Keratinocyte (primary cell): ENCODE results near the gene RPP14. TPM values are rescaled to one million over a fixed set of nuclear protein-coding genes. Genes with fewer than 3 reads are reported as not detected.
"Not testable (repeated sequence)": the region's sequence is repeated elsewhere in the genome, so short reads cannot be mapped to it uniquely, and the experiment has no call there.

Source experiments
- DNase-seq: peaks from one replicate; pipeline ENCODE4 v3.0.0-alpha.2; 2011; ENCODE audit warnings: low read depth, missing footprints, low spot score
- FAIRE-seq: peaks from 2 replicates; lab custom pipeline; 2011; peaks lifted over from hg19 to GRCh38; lab: Jason Lieb, UNC
- H2AFZ ChIP-seq: 2 replicates; pipeline ENCODE4 v1.6.0; 2012; ENCODE audit warnings: low read length, control low read depth, inconsistent platforms; ENCODE audit not compliant: control insufficient read depth
- H3K27ac ChIP-seq: 2 replicates; pipeline ENCODE4 v1.5.1; 2011; ENCODE audit warnings: low read length; ENCODE audit not compliant: control insufficient read depth, insufficient read depth
- H3K27me3 ChIP-seq: 3 replicates; pipeline ENCODE4 v1.6.0; 2011; ENCODE audit warnings: low read length; ENCODE audit not compliant: control insufficient read depth, insufficient read depth; ENCODE audit errors: extremely low read depth
- H3K36me3 ChIP-seq, 2 experiments: 2 replicates in 1 of 2; 3 replicates in 1 of 2; pipeline ENCODE4 v1.5.1; 2011; ENCODE audit warnings: low read length in 2 of 2, mild to moderate bottlenecking in 1 of 2; ENCODE audit not compliant: control insufficient read depth in 2 of 2, insufficient read depth in 2 of 2; ENCODE audit errors: extremely low read depth in 1 of 2
- H3K4me1 ChIP-seq: 3 replicates; pipeline ENCODE4 v1.5.1; 2011; ENCODE audit warnings: low read length; ENCODE audit not compliant: control insufficient read depth, insufficient read depth; ENCODE audit errors: extremely low read depth
- H3K4me2 ChIP-seq: 3 replicates; pipeline ENCODE4 v1.6.0; 2011; ENCODE audit warnings: low read depth, low read length; ENCODE audit not compliant: control insufficient read depth, insufficient read depth; ENCODE audit errors: extremely low read depth
- H3K4me3 ChIP-seq, 3 experiments: fragments of 200-600 bp in 1 of 3; sonication (generic) in 1 of 3; 2 replicates in 2 of 3; 3 replicates in 1 of 3; pipeline ENCODE4 v1.5.1; 2011 to 2016; ENCODE audit warnings: low read length in 3 of 3, mild to moderate bottlenecking in 3 of 3, control low read depth in 2 of 3, inconsistent platforms in 1 of 3, low read depth in 1 of 3, mixed read lengths in 1 of 3, mixed run types in 1 of 3, moderate library complexity in 1 of 3; ENCODE audit not compliant: control insufficient read depth in 2 of 3, insufficient read depth in 2 of 3; ENCODE audit errors: extremely low read depth in 1 of 3
- H3K79me2 ChIP-seq: 2 replicates; pipeline ENCODE4 v1.6.0; 2012; ENCODE audit warnings: low read length; ENCODE audit not compliant: control insufficient read depth, insufficient read depth
- H3K9ac ChIP-seq: 3 replicates; pipeline ENCODE4 v1.6.0; 2011; ENCODE audit warnings: low read length; ENCODE audit not compliant: control insufficient read depth, insufficient read depth; ENCODE audit errors: extremely low read depth
- H3K9me1 ChIP-seq: 3 replicates; pipeline ENCODE4 v1.6.0; 2011; ENCODE audit warnings: low read length; ENCODE audit not compliant: control insufficient read depth, insufficient read depth; ENCODE audit errors: extremely low read depth
- H3K9me3 ChIP-seq: 2 replicates; pipeline ENCODE4 v1.5.1; 2012; ENCODE audit warnings: low read depth, low read length; ENCODE audit not compliant: control insufficient read depth
- H4K20me1 ChIP-seq: 3 replicates; pipeline ENCODE4 v1.6.0; 2011; ENCODE audit warnings: low read length; ENCODE audit not compliant: control insufficient read depth, insufficient read depth; ENCODE audit errors: extremely low read depth
- CTCF ChIP-seq, 3 experiments: IDR thresholded peaks in 1 of 3; conservative IDR thresholded peaks in 1 of 3; optimal IDR thresholded peaks in 1 of 3; 2 replicates in 2 of 3; 3 replicates in 1 of 3; pipeline versions ENCODE3 to v1.5.1; 2011; ENCODE audit warnings: low read length in 3 of 3, mild to moderate bottlenecking in 3 of 3, moderate library complexity in 2 of 3, control low read depth in 1 of 3, inconsistent platforms in 1 of 3; ENCODE audit not compliant: insufficient read depth in 2 of 3; ENCODE audit errors: extremely low read depth in 1 of 3
- EZH2 ChIP-seq: IDR thresholded peaks from one replicate; pipeline ENCODE4 v1.6.1; 2012; ENCODE audit warnings: inconsistent platforms, mild to moderate bottlenecking, low read length, moderate library complexity
- dilution Hi-C: fragments of 300-500 bp; cut with MboI; formaldehyde crosslinking; loops from one replicate; pipeline ENCODE4 v1.7.0; 2020; ENCODE audit warnings: low sequenced_read_pairs; ENCODE audit not compliant: extremely low pct_ligation_motif_present
- polyA plus RNA-seq, 5 experiments: library from polyadenylated mRNA; depleted of rRNA in 3 of 5; stranded (reverse) in 3 of 5; stranded (forward) in 1 of 5; unstranded in 1 of 5; fragments of >200 nt; gene quantifications; 1 replicate in 1 of 5; 2 replicates in 3 of 5; 3 replicates in 1 of 5; pipeline versions ENCODE4 v1.2.1 to v1.2.3, GENCODE V29; 2011 to 2012; ENCODE audit warnings: missing spikeins in 2 of 5, low read depth in 1 of 5, low replicate concordance in 1 of 5

Gene RPP14
- polyA plus RNA-seq, 1 donor (not counting 4 experiments of a cell fraction or from before 2014, with no cell fraction given): 24.6 TPM

- TF ChIP-seq EZH2: no peak
- TF ChIP-seq CTCF (optimal IDR thresholded peaks at IDR 0.05 in 1 of 3, IDR thresholded peaks at IDR 0.05 in 1 of 3, conservative IDR thresholded peaks at IDR 0.05 in 1 of 3; ENCODE audit: extremely low read depth in 1 of 3, insufficient read depth in 2 of 3, low read length in 3 of 3): no peak
- Histone ChIP-seq H3K4me2 (no peak overlapping the region), H3K36me3 (no peaks in the 10 kb centered on the region), H3K4me1 (peaks cover 9% of the 10 kb centered on the region), H3K27me3 (no peaks in the 10 kb centered on the region), H3K9me3 (no peaks in the 10 kb centered on the region), H3K4me3 (no peak overlapping the region), H3K27ac (no peak overlapping the region), H2AFZ (no peak overlapping the region), H3K9ac (no peak overlapping the region), H3K79me2 (no peaks in the 10 kb centered on the region), H4K20me1 (no peaks in the 10 kb centered on the region), H3K9me1 (no peaks in the 10 kb centered on the region)
- no peak for FAIRE-seq
- dilution Hi-C loops: no loop called here
- no peak for DNase-seq
These were observed 39.5 kb upstream of the RPP14 start for GRCh38 chr3:58266577-58266976.

- H3K27me3 ChIP-seq, FAIRE-seq, H3K79me2 ChIP-seq, H3K9ac ChIP-seq, H2AFZ ChIP-seq, H3K27ac ChIP-seq, H3K4me3 ChIP-seq, H3K9me1 ChIP-seq, H4K20me1 ChIP-seq, DNase-seq, H3K4me2 ChIP-seq, H3K36me3 ChIP-seq, H3K9me3 ChIP-seq, dilution Hi-C loops: not testable (repeated sequence)
- peaks cover 17% of the 10 kb centered on the region for H3K4me1 ChIP-seq
These were observed 38.5 kb upstream of the RPP14 start for GRCh38 chr3:58267543-58267942.

DNA sequence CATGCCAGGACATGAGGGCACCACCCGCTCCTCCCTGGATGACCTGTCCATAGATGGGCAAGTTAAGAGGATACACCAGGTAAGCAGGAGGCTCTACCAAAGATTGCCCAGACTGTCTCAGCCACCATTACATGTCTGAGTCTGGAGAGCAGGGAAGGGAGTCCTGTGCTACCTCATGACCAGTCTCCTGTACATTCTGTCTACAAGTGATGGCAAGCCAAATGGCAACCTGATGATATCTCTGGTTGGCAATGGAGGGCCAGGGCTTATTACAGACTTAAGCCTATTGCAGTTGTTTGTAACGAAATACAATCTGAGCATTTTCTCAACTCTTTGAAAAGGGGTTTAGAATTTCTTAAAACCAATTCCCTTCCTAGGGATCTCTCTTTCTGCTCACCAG, 36.7 kb upstream of the RPP14 start:
- no peak for DNase-seq
- no peaks in the 10 kb centered on the region for H3K36me3 ChIP-seq

More for the DNA sequence above, 36.7 kb upstream of the RPP14 start:
- Histone ChIP-seq H2AFZ (no peak overlapping the region), H3K27ac (no peak overlapping the region), H3K79me2 (no peaks in the 10 kb centered on the region), H3K4me2 (no peak overlapping the region), H4K20me1 (no peaks in the 10 kb centered on the region), H3K4me1 (peaks cover 20% of the 10 kb centered on the region), H3K9ac (no peak overlapping the region), H3K4me3 (no peak overlapping the region), H3K9me3 (no peaks in the 10 kb centered on the region), H3K27me3 (no peaks in the 10 kb centered on the region), H3K9me1 (no peaks in the 10 kb centered on the region)
- FAIRE-seq: no peak
- no peak for TF ChIP-seq CTCF (optimal IDR thresholded peaks at IDR 0.05 in 1 of 3, IDR thresholded peaks at IDR 0.05 in 1 of 3, conservative IDR thresholded peaks at IDR 0.05 in 1 of 3; ENCODE audit: extremely low read depth in 1 of 3, insufficient read depth in 2 of 3, low read length in 3 of 3)
- dilution Hi-C loops: no loop called here
